GM20000 (cell line): ENCODE results near the gene TPPP.
"Not testable (repeated sequence)": the region's sequence is repeated elsewhere in the genome, so short reads cannot be mapped to it uniquely, and the experiment has no call there.

Experiments used
- DNase-seq: peaks from one replicate; pipeline ENCODE4 v3.0.0; 2012; ENCODE audit warnings: low spot score
- CTCF ChIP-seq: IDR thresholded peaks from 2 replicates; pipeline ENCODE4 v1.5.1; 2012; ENCODE audit warnings: mild to moderate bottlenecking, control low read depth; ENCODE audit errors: extremely low read depth, missing control alignments

TPPP gene

GRCh38 chr5:695475-695874 lies 2.3 kb upstream of the TPPP start:
- DNase-seq = not testable (repeated sequence)

GRCh38 chr5:694042-694431 lies 885 bp upstream of the TPPP start:
- not testable (repeated sequence) for DNase-seq

- peak; percentile 8 for DNase-seq
These were observed 567 bp downstream of the TPPP start for GRCh38 chr5:692529-693041.

- DNase-seq = peak; percentile 6
- no peak for TF ChIP-seq CTCF
These were observed 1.2 kb downstream of the TPPP start for GRCh38 chr5:691817-692528.

GRCh38 chr5:691049-691448 lies 2.1 kb downstream of the TPPP start:
- not testable (repeated sequence) for DNase-seq

GRCh38 chr5:690293-690692 lies 2.9 kb downstream of the TPPP start:
- not testable (repeated sequence) for DNase-seq

- not testable (repeated sequence) for DNase-seq
These were observed 4.7 kb downstream of the TPPP start for GRCh38 chr5:688348-689010.

- DNase-seq = not testable (repeated sequence)
These were observed 6.2 kb downstream of the TPPP start for GRCh38 chr5:686936-687335.

- DNase-seq = not testable (repeated sequence)
These were observed 7.0 kb downstream of the TPPP start for GRCh38 chr5:686172-686523.

- no peak for DNase-seq
- no peak for TF ChIP-seq CTCF
These were observed 7.6 kb downstream of the TPPP start for GRCh38 chr5:685262-686171.

GRCh38 chr5:684751-685216 lies 8.4 kb downstream of the TPPP start:
- no peak for TF ChIP-seq CTCF
- DNase-seq = no peak
